HL-60 (cell line): Measurements from ENCODE around the gene GPR34.

Experiments used
- DNase-seq, 2 experiments: peaks; one replicate each; pipeline ENCODE4 v3.0.0-alpha.2; 2010 to 2020; ENCODE audit warnings: low read depth in 1 of 2, low spot score in 1 of 2
- H3K27ac ChIP-seq: fragments of 250-450 bp; sonication (Bioruptor Pico); replicated peaks from 2 replicates; pipeline ENCODE4 v1.5.1; 2020; ENCODE audit warnings: mild to moderate bottlenecking, moderate library complexity
- H3K27me3 ChIP-seq: fragments of 250-450 bp; sonication (Bioruptor Pico); 2 replicates; pipeline ENCODE4 v1.5.1; 2021; ENCODE audit warnings: mild to moderate bottlenecking, moderate library complexity; ENCODE audit not compliant: insufficient read depth, poor library complexity, severe bottlenecking
- H3K4me3 ChIP-seq: replicated peaks from 2 replicates; pipeline ENCODE4 v1.5.1; 2011; ENCODE audit warnings: mild to moderate bottlenecking, control low read depth, low read length; ENCODE audit not compliant: insufficient read depth
- CTCF ChIP-seq: IDR thresholded peaks from one replicate; pipeline ENCODE4 v1.5.1; 2011; ENCODE audit warnings: low read length, control low read depth, inconsistent platforms; ENCODE audit not compliant: insufficient read depth
- GABPA ChIP-seq: IDR thresholded peaks from 2 replicates; pipeline ENCODE4 v1.6.1; 2012; ENCODE audit warnings: low read depth
- POLR2AphosphoS5 ChIP-seq: IDR thresholded peaks from 2 replicates; pipeline ENCODE4 v1.6.1; 2012; ENCODE audit warnings: low read depth
- REST ChIP-seq: IDR thresholded peaks from 2 replicates; pipeline ENCODE4 v1.6.1; 2012; ENCODE audit warnings: low read depth; ENCODE audit not compliant: insufficient replicate concordance
- SPI1 ChIP-seq: IDR thresholded peaks from 2 replicates; pipeline ENCODE4 v1.6.1; 2012; ENCODE audit warnings: low read depth, mild to moderate bottlenecking, borderline replicate concordance

GPR34 gene

GRCh38 chrX:41739871-41740270 is 51.1 kb downstream of the GPR34 start:
- DNase-seq = no peak
- no peak overlapping the region for H3K27ac ChIP-seq
- TF ChIP-seq REST (no peak), SPI1 (no peak), GABPA (no peak), CTCF (no peak), POLR2AphosphoS5 (no peak)
- H3K27me3 ChIP-seq = no peaks in the 10 kb centered on the region
- H3K4me3 ChIP-seq = no peak overlapping the region
